Measurements from ENCODE around the gene PTPN7.

Gene PTPN7

DNA sequence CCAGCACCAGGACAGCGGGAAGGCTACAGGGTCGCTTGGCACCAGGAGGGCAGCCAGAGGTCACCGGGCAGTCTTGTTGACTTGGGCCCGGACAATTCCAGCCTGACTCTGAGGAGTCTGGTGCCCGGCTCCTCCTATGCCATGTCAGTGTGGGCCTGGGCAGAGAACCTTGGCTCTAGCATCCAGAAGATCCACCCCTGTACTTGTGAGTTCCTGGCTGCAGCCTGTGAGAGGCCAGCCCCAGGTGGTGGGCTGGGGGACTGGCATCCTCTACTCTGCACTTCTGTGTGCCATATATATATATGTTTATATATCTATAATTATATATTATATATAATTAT is 11.6 kb upstream of the PTPN7 start:
- no peaks in the 10 kb centered on the region for H3K79me2 ChIP-seq (ENCODE audit: low read length)
- no peak overlapping the region for H2AFZ ChIP-seq (ENCODE audit: low read length)
- TF ChIP-seq, protein P1, sequence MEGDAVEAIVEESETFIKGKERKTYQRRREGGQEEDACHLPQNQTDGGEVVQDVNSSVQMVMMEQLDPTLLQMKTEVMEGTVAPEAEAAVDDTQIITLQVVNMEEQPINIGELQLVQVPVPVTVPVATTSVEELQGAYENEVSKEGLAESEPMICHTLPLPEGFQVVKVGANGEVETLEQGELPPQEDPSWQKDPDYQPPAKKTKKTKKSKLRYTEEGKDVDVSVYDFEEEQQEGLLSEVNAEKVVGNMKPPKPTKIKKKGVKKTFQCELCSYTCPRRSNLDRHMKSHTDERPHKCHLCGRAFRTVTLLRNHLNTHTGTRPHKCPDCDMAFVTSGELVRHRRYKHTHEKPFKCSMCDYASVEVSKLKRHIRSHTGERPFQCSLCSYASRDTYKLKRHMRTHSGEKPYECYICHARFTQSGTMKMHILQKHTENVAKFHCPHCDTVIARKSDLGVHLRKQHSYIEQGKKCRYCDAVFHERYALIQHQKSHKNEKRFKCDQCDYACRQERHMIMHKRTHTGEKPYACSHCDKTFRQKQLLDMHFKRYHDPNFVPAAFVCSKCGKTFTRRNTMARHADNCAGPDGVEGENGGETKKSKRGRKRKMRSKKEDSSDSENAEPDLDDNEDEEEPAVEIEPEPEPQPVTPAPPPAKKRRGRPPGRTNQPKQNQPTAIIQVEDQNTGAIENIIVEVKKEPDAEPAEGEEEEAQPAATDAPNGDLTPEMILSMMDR (IDR thresholded peaks at IDR 0.05; ENCODE audit: low read length), result no peak
- TF ChIP-seq EZH2 (optimal IDR thresholded peaks at IDR 0.05; ENCODE audit: low read depth, low read length) (no peak), EZH2phosphoT487 (IDR thresholded peaks at IDR 0.05; ENCODE audit: low read length) (no peak)
- H3K9me2 ChIP-seq (replicated peaks; ENCODE audit: insufficient read depth, low read length), result no peaks in the 10 kb centered on the region
- no peaks in the 10 kb centered on the region for H3K36me3 ChIP-seq (replicated peaks; ENCODE audit: insufficient read depth, low read length)
- no peaks in the 10 kb centered on the region for H3F3A ChIP-seq (ENCODE audit: insufficient read depth, low read length)
- DNase-seq, result no peak
- H4K20me1 ChIP-seq (ENCODE audit: insufficient read depth, low read length), result no peaks in the 10 kb centered on the region
- no peak overlapping the region for H3K4me3 ChIP-seq (ENCODE audit: low read length)
- H3K9ac ChIP-seq (ENCODE audit: low read length), result no peak overlapping the region
- H3K4me1 ChIP-seq (ENCODE audit: low read length), result no peaks in the 10 kb centered on the region
- H3K27me3 ChIP-seq (replicated peaks; ENCODE audit: insufficient read depth, low read length), result no peaks in the 10 kb centered on the region
- no peak overlapping the region for H3K4me2 ChIP-seq (ENCODE audit: low read depth, low read length)
- no peaks in the 10 kb centered on the region for H3K9me3 ChIP-seq (replicated peaks; ENCODE audit: insufficient read depth, low read length)
- no peak overlapping the region for H3K27ac ChIP-seq (ENCODE audit: low read length)

DNA sequence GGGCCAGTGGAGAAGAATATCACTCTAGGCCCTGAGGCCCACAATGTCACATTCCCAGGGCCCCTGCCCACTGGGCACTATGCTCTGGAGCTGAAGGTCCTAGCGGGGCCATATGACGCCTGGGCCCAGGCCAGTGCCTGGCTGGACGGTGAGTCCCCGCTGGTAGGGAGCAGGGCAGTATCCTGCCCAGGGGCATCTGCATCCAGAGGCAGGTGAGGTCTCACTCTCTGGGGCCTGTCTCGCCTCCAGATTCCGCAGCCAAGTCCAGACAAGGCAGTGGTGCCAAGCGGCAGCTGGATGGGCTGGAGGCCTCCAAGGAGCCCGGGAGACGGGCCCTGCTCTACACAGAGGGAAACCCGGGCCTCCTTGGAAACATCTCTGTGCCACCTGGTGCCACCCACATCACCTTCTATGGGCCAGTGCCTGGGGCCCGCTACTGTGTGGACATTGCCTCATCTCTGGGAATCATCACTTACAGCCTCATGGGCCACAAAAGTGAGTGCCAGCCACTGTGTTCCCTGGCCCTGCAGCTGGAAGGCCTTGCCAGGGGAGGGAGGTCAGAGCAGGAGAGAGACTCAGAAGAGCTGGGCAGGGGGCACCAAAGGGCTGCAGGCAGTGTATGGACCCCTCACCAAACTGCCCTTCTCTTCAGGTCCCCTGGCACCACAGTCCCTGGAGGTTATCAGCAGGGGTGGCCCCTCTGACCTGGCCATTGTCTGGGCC is 11.1 kb upstream of the PTPN7 start:
- Histone ChIP-seq H3K4me1 (ENCODE audit: low read length) (no peaks in the 10 kb centered on the region), H3K27me3 (replicated peaks; ENCODE audit: insufficient read depth, low read length) (no peaks in the 10 kb centered on the region), H3F3A (ENCODE audit: insufficient read depth, low read length) (no peaks in the 10 kb centered on the region), H3K9ac (ENCODE audit: low read length) (no peak overlapping the region), H3K9me2 (replicated peaks; ENCODE audit: insufficient read depth, low read length) (no peaks in the 10 kb centered on the region), H4K20me1 (ENCODE audit: insufficient read depth, low read length) (no peaks in the 10 kb centered on the region), H3K4me3 (ENCODE audit: low read length) (no peak overlapping the region), H3K79me2 (ENCODE audit: low read length) (no peaks in the 10 kb centered on the region), H3K9me3 (replicated peaks; ENCODE audit: insufficient read depth, low read length) (no peaks in the 10 kb centered on the region), H3K27ac (ENCODE audit: low read length) (no peak overlapping the region), H2AFZ (ENCODE audit: low read length) (no peak overlapping the region), H3K36me3 (replicated peaks; ENCODE audit: insufficient read depth, low read length) (no peaks in the 10 kb centered on the region), H3K4me2 (ENCODE audit: low read depth, low read length) (no peak overlapping the region)
- no peak for DNase-seq
- no peak for TF ChIP-seq EZH2phosphoT487 (IDR thresholded peaks at IDR 0.05; ENCODE audit: low read length)
- TF ChIP-seq, protein P1 (IDR thresholded peaks at IDR 0.05; ENCODE audit: low read length), result no peak
- no peak for TF ChIP-seq EZH2 (optimal IDR thresholded peaks at IDR 0.05; ENCODE audit: low read depth, low read length)

DNA sequence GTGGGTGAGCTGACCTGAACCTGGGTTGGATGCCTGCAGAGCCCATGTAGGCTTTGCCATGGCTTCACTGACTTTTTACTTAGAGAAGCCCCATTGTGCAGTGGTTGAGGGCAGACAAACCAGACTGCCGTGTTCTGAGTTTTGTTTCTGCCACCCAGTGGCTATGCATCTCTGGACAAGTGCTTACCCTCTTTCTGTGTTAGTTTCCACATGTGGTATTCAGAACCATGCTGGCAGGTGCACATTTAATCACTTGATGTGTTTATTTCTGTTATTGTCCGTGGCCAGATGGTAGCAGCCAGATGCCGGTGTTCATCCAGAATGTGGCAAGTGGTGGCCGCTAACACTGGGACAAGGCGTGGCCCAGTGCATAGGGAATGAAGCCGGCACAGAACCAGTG is 10.3 kb upstream of the PTPN7 start:
- Histone ChIP-seq H3K4me1 (ENCODE audit: low read length) (no peaks in the 10 kb centered on the region), H3K79me2 (ENCODE audit: low read length) (no peaks in the 10 kb centered on the region), H3K27me3 (replicated peaks; ENCODE audit: insufficient read depth, low read length) (no peaks in the 10 kb centered on the region), H3K9ac (ENCODE audit: low read length) (no peak overlapping the region), H3F3A (ENCODE audit: insufficient read depth, low read length) (no peaks in the 10 kb centered on the region), H3K9me3 (replicated peaks; ENCODE audit: insufficient read depth, low read length) (no peaks in the 10 kb centered on the region), H3K27ac (ENCODE audit: low read length) (no peak overlapping the region), H4K20me1 (ENCODE audit: insufficient read depth, low read length) (no peaks in the 10 kb centered on the region), H3K4me2 (ENCODE audit: low read depth, low read length) (no peak overlapping the region), H2AFZ (ENCODE audit: low read length) (no peak overlapping the region), H3K4me3 (ENCODE audit: low read length) (no peak overlapping the region), H3K36me3 (replicated peaks; ENCODE audit: insufficient read depth, low read length) (no peaks in the 10 kb centered on the region), H3K9me2 (replicated peaks; ENCODE audit: insufficient read depth, low read length) (no peaks in the 10 kb centered on the region)
- no peak for TF ChIP-seq EZH2phosphoT487 (IDR thresholded peaks at IDR 0.05; ENCODE audit: low read length)
- no peak for TF ChIP-seq EZH2 (optimal IDR thresholded peaks at IDR 0.05; ENCODE audit: low read depth, low read length)
- TF ChIP-seq, protein P1 (IDR thresholded peaks at IDR 0.05; ENCODE audit: low read length), result no peak
- DNase-seq, result no peak

Measured in MM.1S (cell line).